ELR (cell line): Measurements from ENCODE around the gene CD248.
"Not testable (repeated sequence)": the region's sequence is repeated elsewhere in the genome, so short reads cannot be mapped to it uniquely, and the experiment has no call there.

Experiments
- DNase-seq: peaks from one replicate; pipeline ENCODE4 v3.0.0-alpha.2; 2015; ENCODE audit warnings: low read depth

CD248 gene

DNA sequence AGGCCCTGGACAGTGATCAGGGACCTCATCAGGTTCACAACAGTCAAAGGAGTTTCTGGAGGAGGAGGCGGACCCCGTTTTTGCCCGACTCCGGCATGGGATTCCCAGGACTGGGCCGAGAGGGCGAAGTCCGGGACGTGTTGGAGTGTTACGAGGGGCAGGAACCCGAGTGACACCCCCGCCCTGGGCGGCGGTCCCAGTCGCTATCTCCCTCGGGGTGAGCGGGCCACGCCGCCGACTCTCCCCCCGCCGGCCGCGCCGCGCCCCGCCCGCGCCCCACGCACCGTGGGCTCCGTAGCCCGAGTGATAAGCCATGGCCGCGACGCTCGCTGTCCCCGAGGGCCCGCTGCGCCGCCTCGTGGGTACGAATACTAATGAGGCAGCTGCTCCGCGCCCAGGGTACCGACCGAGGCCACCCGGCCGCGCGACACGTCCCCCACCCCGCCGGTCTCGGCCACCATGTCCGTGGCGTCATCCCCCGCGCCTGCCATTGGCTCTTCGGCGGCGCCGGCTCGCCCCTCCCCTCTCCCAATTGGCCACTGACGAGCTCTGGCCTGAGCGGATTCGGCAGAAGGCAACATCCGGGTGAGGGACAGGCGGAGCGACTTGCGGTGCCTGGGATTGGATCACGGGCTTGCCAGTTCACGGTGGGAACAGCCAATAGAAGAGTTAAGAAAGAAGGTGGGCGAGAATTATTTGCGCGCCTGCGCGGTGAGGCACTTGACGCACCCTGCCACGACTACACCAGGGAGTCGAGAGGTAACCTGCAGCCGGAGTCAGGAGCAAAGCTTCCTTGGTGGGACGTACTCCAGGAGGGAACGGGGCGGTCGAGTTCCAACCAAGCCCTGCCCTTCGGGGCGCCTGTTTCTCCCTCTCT lies 27.9 kb downstream of the CD248 start, which contains the start of gene YIF1A:
TSS of gene YIF1A (minus strand) at position 473 of the 877 bp plus-strand sequence. CDS start at position 315, 158 bp downstream.
- peak; percentile 99 for DNase-seq

DNA sequence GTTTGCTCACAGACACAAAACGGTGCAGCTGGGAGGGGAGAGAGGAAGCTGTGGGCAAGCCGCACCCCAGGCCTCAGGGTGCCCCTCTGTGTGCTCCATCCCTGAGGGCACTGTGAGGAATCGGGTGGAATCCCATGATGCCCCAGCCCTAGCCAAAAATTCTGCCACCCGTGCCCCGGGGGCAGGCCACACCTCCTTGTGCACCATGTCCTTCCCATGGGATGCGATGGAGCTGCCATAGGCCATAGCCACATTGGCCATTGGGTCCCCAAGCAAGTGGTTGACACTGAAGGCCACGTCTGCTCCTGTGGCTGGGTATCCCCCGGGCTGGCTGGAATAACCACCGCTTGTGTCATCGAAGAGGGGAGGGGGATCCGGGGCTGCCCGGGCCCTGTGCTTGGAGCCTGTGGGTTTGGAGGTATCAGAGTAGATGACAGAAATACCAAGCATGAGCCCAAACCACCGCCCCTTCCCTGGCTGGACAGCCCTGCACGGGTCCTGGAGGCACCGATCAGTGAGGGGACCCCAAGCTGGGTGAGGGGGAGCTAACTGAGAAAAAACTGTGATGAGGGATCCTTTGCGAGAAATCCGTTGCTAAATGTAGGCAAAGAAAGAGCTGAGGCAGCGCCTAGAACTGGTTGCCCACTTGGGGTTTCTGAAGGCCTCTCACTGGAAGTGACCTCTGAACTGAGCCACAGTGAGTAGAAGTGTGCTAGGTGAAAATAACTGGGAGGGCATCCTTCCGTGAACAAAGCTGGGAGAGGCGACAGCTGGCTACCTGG lies 28.8 kb downstream of the CD248 start:
- no peak for DNase-seq

GRCh38 chr11:66287211-66287888 lies 29.5 kb downstream of the CD248 start:
- DNase-seq = no peak

- DNase-seq = no peak
These were observed 30.1 kb downstream of the CD248 start for GRCh38 chr11:66286699-66287098.

GRCh38 chr11:66285250-66285947 lies 31.4 kb downstream of the CD248 start:
- no peak for DNase-seq

- no peak for DNase-seq
These were observed 32.2 kb downstream of the CD248 start for GRCh38 chr11:66284526-66285078.

GRCh38 chr11:66283461-66284105 lies 33.3 kb downstream of the CD248 start:
- no peak for DNase-seq

DNA sequence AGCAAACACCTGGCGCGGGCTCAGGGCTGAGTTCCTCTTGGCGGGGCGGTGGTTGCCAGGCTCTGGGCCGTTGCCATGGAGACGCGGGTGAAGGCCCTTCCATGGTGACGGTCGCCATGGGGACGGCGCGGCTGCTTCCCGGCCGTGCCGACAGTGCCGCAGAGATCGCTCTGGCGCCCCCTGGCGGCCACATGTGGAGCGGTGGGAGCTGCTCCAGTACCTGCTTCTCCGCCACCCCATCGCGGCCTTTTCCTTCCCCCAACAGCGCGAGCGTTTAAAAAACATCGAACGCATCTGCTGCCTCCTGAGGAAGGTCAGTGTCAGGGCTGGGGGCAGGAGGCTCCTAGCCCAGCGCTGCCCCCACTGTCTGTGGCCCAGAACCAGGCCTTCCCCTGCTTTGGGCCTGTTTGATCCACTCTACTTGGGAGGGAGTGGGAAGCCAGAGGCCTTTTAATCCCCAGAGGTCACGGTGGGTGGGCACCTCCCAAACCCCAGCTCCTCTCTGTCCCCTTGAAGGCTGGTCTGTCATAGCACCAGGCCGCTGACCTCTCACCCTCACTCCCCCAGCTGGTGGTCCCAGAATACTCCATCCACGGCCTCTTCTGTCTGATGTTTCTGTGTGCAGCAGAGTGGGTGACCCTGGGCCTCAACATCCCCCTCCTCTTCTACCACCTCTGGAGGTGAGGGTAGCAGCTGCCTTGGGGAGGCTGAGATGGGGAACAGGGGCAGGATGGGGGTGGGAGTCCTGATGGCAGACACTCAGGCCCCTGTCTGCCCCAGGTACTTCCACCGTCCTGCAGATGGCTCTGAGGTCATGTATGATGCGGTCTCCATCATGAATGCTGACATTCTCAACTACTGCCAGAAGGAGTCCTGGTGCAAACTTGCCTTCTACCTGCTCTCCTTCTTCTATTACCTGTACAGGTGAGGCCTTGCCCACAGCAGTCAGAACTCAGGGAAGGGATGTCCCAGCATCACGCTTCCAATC lies 34.1 kb downstream of the CD248 start:
- peak; percentile 96 for DNase-seq

DNA sequence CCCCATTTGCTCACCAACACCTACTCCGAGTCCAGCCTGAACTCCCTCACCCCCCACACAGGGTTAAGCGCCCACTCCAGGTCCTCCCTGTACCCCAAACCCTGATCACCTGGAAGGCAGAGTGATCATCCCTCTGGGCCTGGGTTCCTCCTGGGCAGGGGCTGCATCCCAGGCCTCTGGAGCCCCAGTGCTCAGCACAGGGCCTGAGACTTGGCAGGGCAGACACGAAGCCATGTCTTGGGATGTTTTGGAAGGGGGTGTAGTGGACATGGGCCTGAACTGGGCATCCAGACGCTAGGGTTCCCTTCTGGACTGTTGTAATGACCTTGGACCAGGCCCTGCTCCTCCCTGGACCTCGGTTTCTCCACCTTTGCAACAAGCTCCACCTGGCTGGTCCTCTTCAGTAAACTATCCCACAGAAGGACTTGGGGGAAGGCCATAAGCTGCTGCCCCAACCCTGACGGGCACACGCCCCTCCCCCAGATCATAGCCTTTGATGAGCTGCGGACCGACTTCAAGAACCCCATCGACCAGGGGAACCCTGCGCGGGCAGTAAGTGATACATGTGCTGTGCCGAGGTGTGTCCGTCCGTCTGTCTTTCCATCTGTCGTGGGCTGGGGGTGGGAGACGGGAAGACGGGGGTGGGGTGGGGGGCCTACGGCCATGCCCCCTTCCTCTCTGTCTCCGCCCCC lies 34.9 kb downstream of the CD248 start:
- DNase-seq = no peak

- DNase-seq = peak; percentile 41
These were observed 35.8 kb downstream of the CD248 start for GRCh38 chr11:66281001-66281400.

GRCh38 chr11:66280428-66280827 lies 36.4 kb downstream of the CD248 start:
- DNase-seq = no peak

DNA sequence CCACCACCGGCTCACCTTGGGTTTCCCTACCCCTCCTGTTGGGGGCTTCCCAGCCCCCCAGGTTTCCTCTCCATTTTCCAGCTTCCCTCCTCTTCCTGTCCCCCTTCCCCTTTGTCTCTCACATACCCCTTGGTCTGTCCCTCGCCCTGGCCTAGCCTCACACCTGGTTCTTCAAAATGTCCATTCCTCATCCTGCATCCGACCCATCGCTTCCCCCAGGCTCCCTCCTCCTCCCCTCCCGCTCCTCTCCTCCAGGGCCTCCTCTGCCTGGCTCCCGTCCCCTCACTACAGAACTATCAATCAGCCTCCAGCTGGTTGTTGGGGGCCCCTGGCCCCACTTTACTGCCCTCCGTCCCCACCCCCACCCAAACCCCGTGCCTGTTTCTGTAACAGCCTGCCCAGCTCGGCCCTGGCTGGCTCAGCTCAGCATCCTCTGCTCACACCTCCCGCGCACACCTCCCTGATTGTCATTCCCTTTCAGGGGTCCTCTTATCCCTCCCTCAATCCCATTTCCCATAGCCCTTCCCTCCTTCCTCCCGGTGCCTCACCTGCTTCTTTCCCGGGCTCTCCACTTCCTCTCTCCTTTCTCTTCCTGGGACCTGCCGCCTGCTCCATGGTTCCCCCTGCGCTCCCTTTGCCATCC lies 37.6 kb downstream of the CD248 start:
- no peak for DNase-seq

GRCh38 chr11:66278363-66279091 lies 38.3 kb downstream of the CD248 start:
- DNase-seq = peak; percentile 54

DNA sequence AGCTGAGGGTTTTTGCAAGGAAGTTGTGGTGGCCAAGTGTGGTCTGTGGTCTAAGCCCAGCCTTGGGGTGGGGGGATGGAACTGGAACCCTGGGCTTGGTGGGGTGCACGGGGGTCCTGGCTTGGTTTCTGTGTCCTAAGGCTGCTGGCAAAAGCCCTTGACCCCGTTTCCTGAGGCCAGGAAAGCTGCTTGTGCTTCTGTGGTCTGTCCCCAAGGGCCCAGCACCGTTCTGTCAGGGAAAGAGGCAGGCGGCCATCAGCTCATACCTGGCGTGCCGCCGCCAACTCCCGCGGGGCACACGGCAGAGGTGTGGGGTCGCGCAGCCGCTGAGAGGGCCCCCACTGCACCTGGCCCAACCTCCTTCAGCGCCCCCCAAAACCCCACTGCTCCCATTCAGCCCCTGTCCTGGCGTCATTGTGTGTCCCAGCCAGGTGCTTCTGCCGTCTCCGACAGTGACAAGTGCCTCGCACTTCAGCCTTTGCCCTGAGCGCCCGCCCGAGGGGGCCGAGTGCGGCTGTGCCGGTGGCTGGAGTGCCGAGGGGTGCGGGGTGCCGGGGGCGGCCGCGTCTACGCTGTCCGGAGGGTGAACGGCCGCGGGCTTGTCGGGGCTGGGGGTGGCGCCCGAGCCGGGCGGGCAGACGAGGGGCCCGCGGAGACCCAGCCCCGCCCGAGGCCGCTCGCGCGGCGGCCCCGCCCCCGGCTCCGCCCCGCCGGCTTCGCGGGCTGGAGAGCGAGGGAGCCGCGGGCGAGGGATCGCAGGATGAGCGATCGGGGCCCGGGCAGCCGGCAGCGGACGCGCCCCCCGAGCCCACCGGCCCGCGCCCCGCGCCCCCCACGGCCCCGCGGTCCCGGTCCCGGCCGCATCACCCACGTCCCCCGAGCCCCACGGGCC lies 39.1 kb downstream of the CD248 start, which contains the start of gene CNIH2:
TSS of gene CNIH2 (plus strand) at position 705 of the 892 bp plus-strand sequence. CDS start 282 bp downstream, outside the sequence.
- DNase-seq = peak; percentile 45

- not testable (repeated sequence) for DNase-seq
These were observed 39.8 kb downstream of the CD248 start for GRCh38 chr11:66277064-66277463.

DNA sequence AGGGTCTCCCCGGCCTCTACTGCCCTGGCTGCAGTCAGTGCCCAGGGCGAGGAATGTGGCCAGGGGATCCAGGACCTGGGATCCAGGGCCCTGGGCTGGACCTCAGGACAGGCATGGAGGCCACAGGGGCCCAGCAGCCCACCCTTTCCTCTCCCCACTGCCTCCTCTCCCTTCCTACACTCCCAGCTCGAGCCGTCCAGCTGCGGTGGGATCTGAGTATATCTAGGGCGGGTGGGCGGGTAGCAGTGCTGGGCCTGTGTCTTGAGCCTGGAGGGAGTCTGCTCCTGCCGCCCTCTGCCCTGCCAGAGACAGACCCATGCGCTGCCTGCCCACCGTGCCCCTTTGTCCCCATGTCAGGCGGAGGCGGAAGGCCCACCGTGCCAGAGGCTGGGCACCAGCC lies 40.2 kb downstream of the CD248 start:
- DNase-seq = not testable (repeated sequence)
